CD4-positive, alpha-beta T cell (primary cell): ENCODE data around the gene PHETA2. TPM values are rescaled to one million over a fixed set of nuclear protein-coding genes. Genes with fewer than 3 reads are reported as not detected.

ENCODE experiments used
- ATAC-seq: fragments of 200-7000 bp; cut with Tn5 transposase; one replicate; pipeline ENCODE4 v1.10.0; 2022; ENCODE audit warnings: mild to moderate bottlenecking; ENCODE audit not compliant: poor library complexity
- CTCF ChIA-PET: fragments of 350-600 bp; sonication (Branson Sonifier 250); formaldehyde crosslinking; loops from one replicate; lab custom pipeline; 2021; ENCODE audit warnings: antibody characterized with exemption, inconsistent platforms; lab: Charles Lee
- POLR2A ChIA-PET: fragments of 350-600 bp; sonication (Branson Sonifier 250); formaldehyde crosslinking; loops from one replicate; lab custom pipeline; 2021; ENCODE audit warnings: antibody characterized with exemption, inconsistent platforms; lab: Charles Lee
- DNase-seq, 14 experiments: peaks; one replicate each; pipeline ENCODE4 v3.0.0-alpha.2; 2013 to 2020; ENCODE audit warnings: mixed read lengths in 2 of 14
- H3K27ac ChIP-seq, 2 donors: one replicate each; pipeline versions ENCODE4 v1.5.1 to v1.7.0; 2013; ENCODE audit warnings: low read length in 2 of 2, low read depth in 1 of 2, mild to moderate bottlenecking in 1 of 2
- H3K27me3 ChIP-seq, 2 experiments: 1 replicate in 1 of 2; 2 replicates in 1 of 2; pipeline versions ENCODE4 v1.6.1 to v1.7.0; 2013; ENCODE audit warnings: low read length in 2 of 2, control low read depth in 1 of 2, mild to moderate bottlenecking in 1 of 2, moderate library complexity in 1 of 2; ENCODE audit not compliant: insufficient read depth in 2 of 2, control insufficient read depth in 1 of 2
- H3K36me3 ChIP-seq: one replicate; pipeline ENCODE4 v1.6.1; 2013; ENCODE audit warnings: low read length, control low read depth; ENCODE audit not compliant: insufficient read depth
- H3K4me1 ChIP-seq: one replicate; pipeline ENCODE4 v1.6.1; 2013; ENCODE audit warnings: low read length, control low read depth; ENCODE audit not compliant: insufficient read depth
- H3K4me3 ChIP-seq: one replicate; pipeline ENCODE4 v1.5.1; 2013; ENCODE audit warnings: mild to moderate bottlenecking, low read length, moderate library complexity
- H3K9me3 ChIP-seq, 2 experiments: 1 replicate in 1 of 2; 2 replicates in 1 of 2; pipeline versions ENCODE4 v1.6.1 to v1.7.0; 2013; ENCODE audit warnings: low read length in 2 of 2, mild to moderate bottlenecking in 2 of 2, control low read depth in 1 of 2, moderate library complexity in 1 of 2; ENCODE audit not compliant: control insufficient read depth in 1 of 2, insufficient read depth in 1 of 2
- H3K27ac Mint-ChIP-seq: one replicate; pipeline ENCODE4 v1.8.0; 2020; ENCODE audit warnings: mixed read lengths
- H3K27me3 Mint-ChIP-seq: one replicate; pipeline ENCODE4 v1.8.0; 2021; ENCODE audit warnings: mixed read lengths
- H3K36me3 Mint-ChIP-seq: one replicate; pipeline ENCODE4 v1.8.0; 2021; ENCODE audit warnings: low read depth, mixed read lengths
- H3K4me1 Mint-ChIP-seq: one replicate; pipeline ENCODE4 v1.8.0; 2021; ENCODE audit warnings: low read depth, mixed read lengths
- H3K4me3 Mint-ChIP-seq: one replicate; pipeline ENCODE4 v1.8.0; 2020; ENCODE audit warnings: mild to moderate bottlenecking, mixed read lengths
- H3K9me3 Mint-ChIP-seq: one replicate; pipeline ENCODE4 v1.8.0; 2020; ENCODE audit warnings: mixed read lengths
- CTCF ChIP-seq: fragments of 200-600 bp; IDR thresholded peaks from one replicate; pipeline ENCODE4 v1.8.0; 2022; ENCODE audit warnings: antibody characterized with exemption, mild to moderate bottlenecking
- intact Hi-C, 2 experiments: fragments of 100-400 bp; cut with DNase I in 1 of 2; cut with micrococcal nuclease in 1 of 2; formaldehyde crosslinking; loops; one replicate each; pipeline versions ENCODE4 v1.15.1 to v1.9.0; 2023 to 2025; cut with DNase I, micrococcal nuclease
- total RNA-seq, 174 experiments: library from RNA in 2 of 174; stranded (reverse) in 2 of 174; gene quantifications; one replicate each; pipeline ENCODE4 v1.2.3 and lab custom pipeline; 2021 to 2026

PHETA2 gene
- total RNA-seq, 2 experiments from 2014 or later = 0.27 to 0.42 TPM

GRCh38 chr22:42072606-42073330 lies 1.3 kb upstream of the PHETA2 start:
- H3K36me3 Mint-ChIP-seq = peaks cover 14% of the 10 kb centered on the region
- no peak overlapping the region for H3K27ac Mint-ChIP-seq
- DNase-seq = no peak
- Histone ChIP-seq H3K36me3 (peaks cover 5% of the 10 kb centered on the region), H3K27ac (no peak overlapping the region), H3K4me3 (no peak overlapping the region), H3K9me3 (no peaks in the 10 kb centered on the region), H3K27me3 (no peaks in the 10 kb centered on the region), H3K4me1 (peaks cover 55% of the 10 kb centered on the region)
- no peak for ATAC-seq
- H3K27me3 Mint-ChIP-seq = no peaks in the 10 kb centered on the region
- intact Hi-C loops = loop anchor here (5.0 to 10.0 kb wide), 3 partner anchors 75 to 542 kb away; partner anchors contain the start of genes POLDIP3 (in 1 of the 2) and WBP2NL (in 1 of the 2)
- ChIA-PET CTCF (no interaction called here), POLR2A (no interaction called here)
- H3K4me1 Mint-ChIP-seq = peaks cover 62% of the 10 kb centered on the region
- TF ChIP-seq CTCF = no peak
- H3K9me3 Mint-ChIP-seq = no peaks in the 10 kb centered on the region
- H3K4me3 Mint-ChIP-seq = peak overlapping the region; percentile 74

GRCh38 chr22:42073621-42074041 lies 417 bp upstream of the PHETA2 start:
- Mint-ChIP-seq H3K27me3 (no peaks in the 10 kb centered on the region), H3K27ac (no peak overlapping the region), H3K4me1 (peaks cover 61% of the 10 kb centered on the region), H3K9me3 (no peaks in the 10 kb centered on the region), H3K36me3 (peaks cover 7% of the 10 kb centered on the region), H3K4me3 (peak overlapping the region; percentile 74)
- no peaks in the 10 kb centered on the region for H3K27me3 ChIP-seq
- H3K4me3 ChIP-seq = peak overlapping the region; percentile 60
- ChIA-PET CTCF (no interaction called here), POLR2A (no interaction called here)
- no peaks in the 10 kb centered on the region for H3K9me3 ChIP-seq
- intact Hi-C loops = loop anchor here (5.0 to 10.0 kb wide), 3 partner anchors 76 to 541 kb away; partner anchors contain the start of genes POLDIP3 (in 1 of the 2) and WBP2NL (in 1 of the 2)
- H3K36me3 ChIP-seq = no peaks in the 10 kb centered on the region
- ATAC-seq = no peak
- peaks cover 62% of the 10 kb centered on the region for H3K4me1 ChIP-seq
- no peak for TF ChIP-seq CTCF
- no peak overlapping the region for H3K27ac ChIP-seq
- no peak for DNase-seq

GRCh38 chr22:42074846-42075676 lies 1.0 kb downstream of the PHETA2 start:
- H3K27me3 ChIP-seq = no peaks in the 10 kb centered on the region
- peaks cover 61% of the 10 kb centered on the region for H3K4me1 Mint-ChIP-seq
- peak overlapping the region; percentile 77 for H3K27ac Mint-ChIP-seq

More at GRCh38 chr22:42074846-42075676, 1.0 kb downstream of the PHETA2 start:
- intact Hi-C loops = loop anchor here (5.0 to 10.0 kb wide), 4 partner anchors 78 to 540 kb away; partner anchors contain the start of genes POLDIP3 (in 1 of the 2) and WBP2NL (in 1 of the 2)
- Histone ChIP-seq H3K27ac (no peak overlapping the region), H3K9me3 (no peaks in the 10 kb centered on the region), H3K36me3 (no peaks in the 10 kb centered on the region), H3K4me3 (peak overlapping the region; percentile 60), H3K4me1 (peaks cover 62% of the 10 kb centered on the region)
- no peaks in the 10 kb centered on the region for H3K27me3 Mint-ChIP-seq
- H3K4me3 Mint-ChIP-seq = peak overlapping the region; percentile 77
- TF ChIP-seq CTCF = no peak
- no peak for ATAC-seq
- CTCF ChIA-PET = interaction anchor here (3.1 kb wide), 1 partner anchor 15 kb away, joined by 11 read pairs; the partner anchor contains the start of gene NDUFA6
- peaks cover 13% of the 10 kb centered on the region for H3K36me3 Mint-ChIP-seq
- DNase-seq = peak in 1 of 14 experiments; percentile 17
- H3K9me3 Mint-ChIP-seq = no peaks in the 10 kb centered on the region
- POLR2A ChIA-PET = interaction anchor here (0.6 to 1.7 kb wide), 2 partner anchors 16 to 261 kb away, joined by 3 to 19 read pairs; partner anchors contain the start of gene NDUFA6
